ENCODE results near the gene OPRM1. TPM values are rescaled to one million over a fixed set of nuclear protein-coding genes. Genes with fewer than 3 reads are reported as not detected.

OPRM1 gene
- total RNA-seq, 1 experiment from 2014 or later = not detected

GRCh38 chr6:154156135-154156896, 117.3 kb downstream of the OPRM1 start:
- H3K23me2 ChIP-seq (ENCODE audit: insufficient read length, low read depth, low read length, poor library complexity, severe bottlenecking) = no peaks in the 10 kb centered on the region
- no peak overlapping the region for H4K5ac ChIP-seq (ENCODE audit: insufficient read length, low read depth, low read length)
- no peak overlapping the region for H3K56ac ChIP-seq (ENCODE audit: insufficient read length, low read depth, low read length)
- H2BK12ac ChIP-seq (ENCODE audit: insufficient read length, low read depth, low read length) = no peak overlapping the region
- no peak overlapping the region for H2BK5ac ChIP-seq (ENCODE audit: insufficient read length, low read length)
- peaks cover 7 to 10% of the 10 kb centered on the region in 2 experiments for H3K4me1 Mint-ChIP-seq
- no peak overlapping the region for H3K4ac ChIP-seq (ENCODE audit: low read depth, low read length)
- H4K8ac ChIP-seq (replicated peaks; ENCODE audit: insufficient read length, low read depth, low read length) = no peak overlapping the region
- H3K9me3 Mint-ChIP-seq = peaks cover 11 to 14% of the 10 kb centered on the region in 2 experiments
- no peak overlapping the region for H2AFZ ChIP-seq (ENCODE audit: low read length)
- H3K27ac ChIP-seq (ENCODE audit: insufficient read length, low read depth, low read length) = no peak overlapping the region
- no peak overlapping the region for H2AK5ac ChIP-seq (ENCODE audit: insufficient read length, low read length)
- H4K20me1 ChIP-seq (ENCODE audit: control insufficient read depth, insufficient read depth, insufficient read length) = no peaks in the 10 kb centered on the region
- no peaks in the 10 kb centered on the region for H3K79me2 ChIP-seq (ENCODE audit: insufficient read depth, low read length)
- peaks cover 4 to 13% (median 13%) of the 10 kb centered on the region in 3 experiments; a peak in 4 of 7 replicates for H3K36me3 Mint-ChIP-seq (ENCODE audit: insufficient read depth in 1 of 3, low read depth in 3 of 3)
- H4K91ac ChIP-seq (ENCODE audit: insufficient read length, low read depth, low read length) = no peak overlapping the region
- H3K9me3 ChIP-seq (ENCODE audit: control insufficient read depth, low read depth, low read length) = peaks cover 10% of the 10 kb centered on the region
- H3T11ph ChIP-seq (ENCODE audit: low read length) = no peak overlapping the region
- no CpG with 5 or more reads among the region's 11 CpGs for WGBS (ENCODE audit: extremely low coverage, insufficient read length, low lambda C conversion rate)
- H3K4me3 Mint-ChIP-seq = no peak overlapping the region
- H2BK15ac ChIP-seq (ENCODE audit: low read depth, low read length) = no peak overlapping the region
- DNase-seq = peak; percentile 83
- no peak overlapping the region for H3K4me2 ChIP-seq (ENCODE audit: insufficient read depth, insufficient read length, low read length)
- H3K4me1 ChIP-seq (ENCODE audit: insufficient read depth, low read length) = no peaks in the 10 kb centered on the region
- H2BK20ac ChIP-seq (ENCODE audit: low read depth, low read length, poor library complexity, severe bottlenecking) = no peak overlapping the region
- no peaks in the 10 kb centered on the region for H3K27me3 ChIP-seq (ENCODE audit: insufficient read depth, low read length)
- H3K79me1 ChIP-seq (ENCODE audit: insufficient read depth, low read depth, low read length, poor library complexity, severe bottlenecking) = no peaks in the 10 kb centered on the region
- no peak overlapping the region for H2BK120ac ChIP-seq (ENCODE audit: low read depth, low read length, poor library complexity, severe bottlenecking)
- no peaks in the 10 kb centered on the region for H3K27me3 Mint-ChIP-seq (ENCODE audit: low read depth)
- H3K9ac ChIP-seq (ENCODE audit: extremely low read depth, insufficient read length, low read length) = no peak overlapping the region
- no peak overlapping the region for H3K23ac ChIP-seq (ENCODE audit: insufficient read length, low read depth, low read length)
- 0 out of 7 replicates have a peak overlapping the region, but pooled peaks of 1 of the 3 experiments have one; percentile 3 for H3K27ac Mint-ChIP-seq
- no peak overlapping the region for H3K18ac ChIP-seq (ENCODE audit: insufficient read length, low read depth, low read length)
- no peak overlapping the region for H3K14ac ChIP-seq (ENCODE audit: insufficient read depth, low read length)
- peak; percentile 86 for TF ChIP-seq CTCF (conservative IDR thresholded peaks at IDR 0.05)

Measured in H9 (cell line).